GM12878 (cell line): Measurements from ENCODE around the gene GANC. TPM values are rescaled to one million over a fixed set of nuclear protein-coding genes. Genes with fewer than 3 reads are reported as not detected.
A peak's percentile ranks its signal among the peaks of the same experiment; 100 is the strongest.

ENCODE experiments used
- BACH1 ChIP-seq: fragments of 450-650 bp; IDR thresholded peaks from 2 replicates; pipeline ENCODE4 v1.6.1; 2017; ENCODE audit warnings: mild to moderate bottlenecking, borderline replicate concordance
- BCLAF1 ChIP-seq: fragments of 450-650 bp; IDR thresholded peaks from 2 replicates; pipeline ENCODE4 v1.6.1; 2017; ENCODE audit warnings: antibody characterized with exemption, mild to moderate bottlenecking, moderate library complexity
- CTCF ChIP-seq, 3 experiments: IDR thresholded peaks in 2 of 3; conservative IDR thresholded peaks in 1 of 3; 2 replicates each; pipeline ENCODE4 v1.5.1; 2011; ENCODE audit warnings: low read depth in 3 of 3, low read length in 3 of 3, mild to moderate bottlenecking in 3 of 3, control low read depth in 2 of 3, moderate library complexity in 2 of 3, inconsistent platforms in 1 of 3, mixed read lengths in 1 of 3; ENCODE audit not compliant: control insufficient read depth in 2 of 3, insufficient read depth in 1 of 3; ENCODE audit errors: extremely low read depth in 1 of 3
- HCFC1 ChIP-seq: fragments of 150-350 bp; IDR thresholded peaks from 2 replicates; pipeline ENCODE4 v1.6.1; 2014; ENCODE audit warnings: low read length
- NFYB ChIP-seq: IDR thresholded peaks from 2 replicates; pipeline ENCODE4 v1.6.1; 2011; ENCODE audit warnings: low read depth, mild to moderate bottlenecking, low read length, improper control_type of control experiment, moderate library complexity; ENCODE audit not compliant: insufficient read depth
- NR2F1 ChIP-seq: fragments of 450-650 bp; conservative IDR thresholded peaks from 2 replicates; pipeline ENCODE4 v1.6.1; 2017; ENCODE audit warnings: mild to moderate bottlenecking
- NRF1 ChIP-seq: conservative IDR thresholded peaks from 2 replicates; pipeline ENCODE4 v1.6.1; 2011; ENCODE audit warnings: mild to moderate bottlenecking, low read depth, low read length, improper control_type of control experiment
- PKNOX1 ChIP-seq: fragments of 450-650 bp; IDR thresholded peaks from 2 replicates; pipeline ENCODE4 v1.6.1; 2016; ENCODE audit warnings: mild to moderate bottlenecking
- USF2 ChIP-seq: IDR thresholded peaks from 2 replicates; pipeline ENCODE4 v1.6.1; 2011; ENCODE audit warnings: low read depth, low read length, improper control_type of control experiment, borderline replicate concordance
- ZBTB4 ChIP-seq: fragments of 450-650 bp; formaldehyde crosslinking; IDR thresholded peaks from 2 replicates; pipeline ENCODE4 v1.4.0; 2022; ENCODE audit warnings: mild to moderate bottlenecking, moderate library complexity
- ZNF24 ChIP-seq: fragments of 450-650 bp; IDR thresholded peaks from 2 replicates; pipeline ENCODE4 v1.6.1; 2017; ENCODE audit warnings: antibody characterized with exemption, mild to moderate bottlenecking
- ZNF592 ChIP-seq: fragments of 450-650 bp; IDR thresholded peaks from 2 replicates; pipeline ENCODE4 v1.6.1; 2017; ENCODE audit warnings: mild to moderate bottlenecking, moderate library complexity
- polyA plus RNA-seq, 11 experiments: library from polyadenylated mRNA; depleted of rRNA in 4 of 11; unstranded in 6 of 11; stranded (reverse) in 5 of 11; fragments of >200 nt; fragmentation: Nextera tagmentation in 4 of 11; fragmentation: Illumina TruSeq in 1 of 11; extraction: Ambion mirVana in 4 of 11; extraction: Trizol in 1 of 11; gene quantifications; 1 replicate in 1 of 11; 2 replicates in 10 of 11; pipeline versions ENCODE4 v1.2.1 to v1.2.3, GENCODE V29; 2011 to 2016; ENCODE audit warnings: inconsistent platforms in 2 of 11, missing spikeins in 2 of 11, low read depth in 1 of 11
- total RNA-seq, 4 experiments: library from RNA; depleted of rRNA in 3 of 4; stranded (reverse); fragments of >200 nt in 3 of 4; fragmentation: Illumina TruSeq in 1 of 4; extraction: Trizol in 1 of 4; gene quantifications; 2 replicates each; pipeline versions ENCODE4 v1.2.1 to v1.2.3, GENCODE V29; 2013 to 2021

Gene GANC
- total and polyA plus RNA-seq, 10 of the 15 experiments (the other 5 are each of a cell fraction or from before 2014, with no cell fraction given), result 11.3 to 35.3 (median 23.0) TPM

GRCh38 chr15:42272939-42273899 is at the start of gene GANC, which contains the start of gene TMEM87A (continued):
- peak; percentile 43 for TF ChIP-seq NRF1
- peak; percentile 48; the same call in 1 of the 2 replicates for TF ChIP-seq NR2F1
- no peak for TF ChIP-seq BCLAF1
- no peak for TF ChIP-seq NFYB
- no peak for TF ChIP-seq CTCF (IDR thresholded peaks at IDR 0.05 in 2 of 3, conservative IDR thresholded peaks at IDR 0.05 in 1 of 3; ENCODE audit: control insufficient read depth in 2 of 3, extremely low read depth in 1 of 3, insufficient read depth in 1 of 3, low read depth in 3 of 3, low read length in 3 of 3)
- peak; percentile 61 for TF ChIP-seq HCFC1
- peak; percentile 74 for TF ChIP-seq PKNOX1
- TF ChIP-seq USF2, result no peak
- TF ChIP-seq ZBTB4, result no peak
- peak; percentile 31; the same call in 1 of the 2 replicates for TF ChIP-seq BACH1
- peak; percentile 59; the same call in 1 of the 2 replicates for TF ChIP-seq ZNF24
- TF ChIP-seq ZNF592, result peak; percentile 47; the same call in 1 of the 2 replicates
